Measurements from ENCODE around the gene RWDD3. TPM values are rescaled to one million over a fixed set of nuclear protein-coding genes. Genes with fewer than 3 reads are reported as not detected.

The RWDD3 gene
- total and polyA plus RNA-seq, 9 donors, result 9.7 to 18.0 (median 15.7) TPM

DNA sequence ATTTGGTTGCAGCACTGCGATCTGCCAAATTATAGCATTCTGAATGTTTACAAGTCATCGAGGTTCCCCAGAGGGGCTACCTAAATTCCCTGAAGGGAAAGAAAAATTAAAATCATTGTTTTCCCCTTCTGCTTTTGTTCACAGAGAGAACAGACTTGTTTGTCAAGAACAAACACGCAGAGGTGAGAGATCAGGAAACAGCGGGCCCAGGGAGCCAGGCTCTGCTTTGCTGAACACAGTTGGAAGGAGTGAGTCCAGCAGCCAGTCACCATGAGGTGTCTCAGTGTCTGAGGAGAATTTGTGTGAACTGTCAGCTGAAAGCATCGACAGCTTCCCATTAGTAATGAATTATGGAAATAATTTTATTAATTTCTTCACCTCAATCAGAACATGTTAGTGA, 52.5 kb downstream of the RWDD3 start:
- no peak for TF ChIP-seq POLR2A (IDR thresholded peaks at IDR 0.05)
- TF ChIP-seq, protein P1, sequence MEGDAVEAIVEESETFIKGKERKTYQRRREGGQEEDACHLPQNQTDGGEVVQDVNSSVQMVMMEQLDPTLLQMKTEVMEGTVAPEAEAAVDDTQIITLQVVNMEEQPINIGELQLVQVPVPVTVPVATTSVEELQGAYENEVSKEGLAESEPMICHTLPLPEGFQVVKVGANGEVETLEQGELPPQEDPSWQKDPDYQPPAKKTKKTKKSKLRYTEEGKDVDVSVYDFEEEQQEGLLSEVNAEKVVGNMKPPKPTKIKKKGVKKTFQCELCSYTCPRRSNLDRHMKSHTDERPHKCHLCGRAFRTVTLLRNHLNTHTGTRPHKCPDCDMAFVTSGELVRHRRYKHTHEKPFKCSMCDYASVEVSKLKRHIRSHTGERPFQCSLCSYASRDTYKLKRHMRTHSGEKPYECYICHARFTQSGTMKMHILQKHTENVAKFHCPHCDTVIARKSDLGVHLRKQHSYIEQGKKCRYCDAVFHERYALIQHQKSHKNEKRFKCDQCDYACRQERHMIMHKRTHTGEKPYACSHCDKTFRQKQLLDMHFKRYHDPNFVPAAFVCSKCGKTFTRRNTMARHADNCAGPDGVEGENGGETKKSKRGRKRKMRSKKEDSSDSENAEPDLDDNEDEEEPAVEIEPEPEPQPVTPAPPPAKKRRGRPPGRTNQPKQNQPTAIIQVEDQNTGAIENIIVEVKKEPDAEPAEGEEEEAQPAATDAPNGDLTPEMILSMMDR (IDR thresholded peaks at IDR 0.05), result no peak
- TF ChIP-seq EP300 (IDR thresholded peaks at IDR 0.05), result no peak
- H3K4me1 ChIP-seq (ENCODE audit: insufficient read depth), result no peaks in the 10 kb centered on the region
- intact Hi-C loops (cut with DNase I), result no loop called here
- H3K27ac ChIP-seq, result no peak overlapping the region
- H3K4me3 ChIP-seq, result no peak overlapping the region
- no peaks in the 10 kb centered on the region for H3K27me3 ChIP-seq
- no peak for DNase-seq
- 56 to 63% (median 57%) methylated on average over 5 of the region's 5 CpGs for WGBS, 3 donors
- H3K36me3 ChIP-seq, result no peaks in the 10 kb centered on the region
- H3K9me3 ChIP-seq, result no peaks in the 10 kb centered on the region

GRCh38 chr1:95287081-95287480, 53.1 kb downstream of the RWDD3 start:
- H3K27me3 ChIP-seq, result no peaks in the 10 kb centered on the region
- intact Hi-C loops (cut with DNase I), result no loop called here
- no peak for DNase-seq
- WGBS, 3 donors, result 54 to 64% (median 57%) methylated on average over 2 of the region's 2 CpGs
- H3K27ac ChIP-seq, result no peak overlapping the region
- no peaks in the 10 kb centered on the region for H3K9me3 ChIP-seq
- no peaks in the 10 kb centered on the region for H3K36me3 ChIP-seq
- TF ChIP-seq, protein P1 (IDR thresholded peaks at IDR 0.05), result no peak
- TF ChIP-seq POLR2A (IDR thresholded peaks at IDR 0.05), result no peak
- H3K4me3 ChIP-seq, result no peak overlapping the region
- H3K4me1 ChIP-seq (ENCODE audit: insufficient read depth), result no peaks in the 10 kb centered on the region

- 45 to 61% (median 46%) methylated on average over 2 of the region's 2 CpGs for WGBS, 3 donors
- Histone ChIP-seq H3K36me3 (no peaks in the 10 kb centered on the region), H3K27ac (no peak overlapping the region), H3K9me3 (no peaks in the 10 kb centered on the region), H3K27me3 (no peaks in the 10 kb centered on the region), H3K4me3 (no peak overlapping the region), H3K4me1 (ENCODE audit: insufficient read depth) (no peaks in the 10 kb centered on the region)
- intact Hi-C loops (cut with DNase I), result no loop called here
- DNase-seq, result no peak
- TF ChIP-seq POLR2A (IDR thresholded peaks at IDR 0.05) (no peak), EP300 (IDR thresholded peaks at IDR 0.05) (no peak)
- TF ChIP-seq, protein P1 (IDR thresholded peaks at IDR 0.05), result no peak
Measured at GRCh38 chr1:95287825-95288224, 53.8 kb downstream of the RWDD3 start.

Other genes with a start within 250 kb of the RWDD3 start
- 1 to 10 TPM; 1.2 to 8.6 (median 3.6) TPM for gene ALG14, start 161.3 kb upstream of the RWDD3 start, total RNA-seq
- gene ALG14, start 161.3 kb upstream of the RWDD3 start, polyA plus RNA-seq, result 10 to 100 TPM in 1 of 2 donors, 1 to 10 TPM in 1; 1.2 to 16.3 TPM
- gene TLCD4, start 116.9 kb upstream of the RWDD3 start, total RNA-seq, result 10 to 100 TPM in 2 of 7 donors, 1 to 10 TPM in 5; 4.4 to 10.8 (median 6.2) TPM
- 1 to 10 TPM; 1.1 to 9.9 TPM for gene TLCD4, start 116.9 kb upstream of the RWDD3 start, polyA plus RNA-seq